ENCODE data around the gene ITLN1.

ITLN1 gene

GRCh38 chr1:160826546-160826945, 58.4 kb downstream of the ITLN1 start:
- peaks cover 22% of the 10 kb centered on the region for H3K36me3 Mint-ChIP-seq
- H3K4me3 Mint-ChIP-seq, result no peak overlapping the region
- DNase-seq (ENCODE audit: low spot score in 2 of 2), result no peak
- ATAC-seq, result no peak
- no peaks in the 10 kb centered on the region for H3K9me3 Mint-ChIP-seq
- peaks cover 15% of the 10 kb centered on the region for H3K4me1 Mint-ChIP-seq
- H3K27ac Mint-ChIP-seq, result no peak overlapping the region
